Liver (tissue), 9 donors: Measurements from ENCODE around the gene UNC13C. TPM values are rescaled to one million over a fixed set of nuclear protein-coding genes. Genes with fewer than 3 reads are reported as not detected.

Experiments
- DNase-seq: peaks from one replicate; pipeline ENCODE4 v3.0.0-alpha.2; 2017; ENCODE audit warnings: low spot score
- H3K27ac ChIP-seq, 2 donors: one replicate each; pipeline ENCODE4 v1.7.0; 2013; ENCODE audit warnings: inconsistent platforms in 2 of 2, low read length in 2 of 2, control low read depth in 1 of 2, low read depth in 1 of 2, mild to moderate bottlenecking in 1 of 2
- H3K27me3 ChIP-seq, 4 donors: one replicate each; pipeline versions ENCODE4 v1.6.1 to v1.7.0; 2013; ENCODE audit warnings: low read length in 3 of 4, inconsistent platforms in 1 of 4, mild to moderate bottlenecking in 1 of 4, moderate library complexity in 1 of 4; ENCODE audit not compliant: control insufficient read depth in 4 of 4, insufficient read depth in 4 of 4
- H3K36me3 ChIP-seq, 4 donors: one replicate each; pipeline versions ENCODE4 v1.6.1 to v1.7.0; 2013; ENCODE audit warnings: low read length in 3 of 4, mild to moderate bottlenecking in 3 of 4, low read depth in 1 of 4, moderate library complexity in 1 of 4; ENCODE audit not compliant: control insufficient read depth in 4 of 4, insufficient read depth in 3 of 4
- H3K4me1 ChIP-seq, 4 donors: one replicate each; pipeline versions ENCODE4 v1.6.1 to v1.7.0; 2013; ENCODE audit warnings: low read length in 3 of 4, mild to moderate bottlenecking in 3 of 4, moderate library complexity in 1 of 4; ENCODE audit not compliant: control insufficient read depth in 4 of 4, insufficient read depth in 4 of 4
- H3K4me3 ChIP-seq, 3 donors: one replicate each; pipeline versions ENCODE4 v1.6.1 to v1.7.0; 2013; ENCODE audit warnings: low read length in 3 of 3, control low read depth in 1 of 3, low read depth in 1 of 3, mild to moderate bottlenecking in 1 of 3
- H3K9ac ChIP-seq, 2 donors: one replicate each; pipeline ENCODE4 v1.7.0; 2013; ENCODE audit warnings: low read length in 2 of 2, mild to moderate bottlenecking in 2 of 2, moderate library complexity in 2 of 2, control low read depth in 1 of 2, low read depth in 1 of 2
- H3K9me3 ChIP-seq, 4 donors: one replicate each; pipeline versions ENCODE4 v1.6.1 to v1.7.0; 2013; ENCODE audit warnings: low read length in 3 of 4; ENCODE audit not compliant: control insufficient read depth in 4 of 4
- ATF3 ChIP-seq: IDR thresholded peaks from 2 replicates; pipeline ENCODE4 v1.6.1; 2016; ENCODE audit warnings: antibody characterized with exemption
- CTCF ChIP-seq: fragments of 150-350 bp; IDR thresholded peaks from 2 replicates; pipeline ENCODE4 v1.5.1; 2017; ENCODE audit warnings: improper control_type of control experiment, low read depth, low read length; ENCODE audit not compliant: missing input control
- EGR1 ChIP-seq, 2 donors: IDR thresholded peaks; 2 replicates each; pipeline ENCODE4 v1.6.1; 2016 to 2018; ENCODE audit warnings: antibody characterized with exemption in 2 of 2, low read depth in 2 of 2
- FOXA2 ChIP-seq: IDR thresholded peaks from 2 replicates; pipeline ENCODE4 v1.6.1; 2016; ENCODE audit warnings: antibody characterized with exemption
- GABPA ChIP-seq, 2 donors: IDR thresholded peaks in 1 of 2; conservative IDR thresholded peaks in 1 of 2; 2 replicates each; pipeline ENCODE4 v1.6.1; 2016; ENCODE audit warnings: antibody characterized with exemption in 2 of 2, mild to moderate bottlenecking in 1 of 2, moderate library complexity in 1 of 2
- HNF4A ChIP-seq, 2 donors: conservative IDR thresholded peaks; 2 replicates each; pipeline ENCODE4 v1.6.1; 2016; ENCODE audit warnings: antibody characterized with exemption in 2 of 2, mild to moderate bottlenecking in 2 of 2
- JUND ChIP-seq, 2 donors: IDR thresholded peaks; 2 replicates each; pipeline ENCODE4 v1.6.1; 2016; ENCODE audit warnings: antibody characterized with exemption in 2 of 2
- MAX ChIP-seq: IDR thresholded peaks from 2 replicates; pipeline ENCODE4 v1.6.1; 2016; ENCODE audit warnings: antibody characterized with exemption
- NR2F2 ChIP-seq: IDR thresholded peaks from 2 replicates; pipeline ENCODE4 v1.6.1; 2016; ENCODE audit warnings: antibody characterized with exemption
- RAD21 ChIP-seq, 2 donors: IDR thresholded peaks; 2 replicates each; pipeline ENCODE4 v1.6.1; 2016; ENCODE audit warnings: antibody characterized with exemption in 2 of 2, mild to moderate bottlenecking in 2 of 2
- SP1 ChIP-seq: IDR thresholded peaks from 2 replicates; pipeline ENCODE4 v1.6.1; 2018; ENCODE audit warnings: antibody characterized with exemption, mild to moderate bottlenecking
- TAF1 ChIP-seq: conservative IDR thresholded peaks from 2 replicates; pipeline ENCODE4 v1.6.1; 2016; ENCODE audit warnings: antibody characterized with exemption, mild to moderate bottlenecking
- ZBTB33 ChIP-seq: IDR thresholded peaks from 2 replicates; pipeline ENCODE4 v1.6.1; 2016; ENCODE audit warnings: antibody characterized with exemption
- WGBS: extraction: QIAGEN DNeasy Blood & Tissue Kit; methylation state at CpG from one replicate; pipeline ENCODE4 v1.1.7; 2013; 5-methylcytosine and 5-hydroxymethylcytosine counted together
- polyA plus RNA-seq, 2 donors: library from polyadenylated mRNA; stranded (reverse) in 1 of 2; unstranded in 1 of 2; fragments of 200-250 nt in 1 of 2; fragments of >200 nt in 1 of 2; fragmentation: Nextera tagmentation in 1 of 2; extraction: Ambion mirVana in 1 of 2; gene quantifications; one replicate each; pipeline versions ENCODE4 v1.2.1 to v1.2.3, GENCODE V29; 2013 to 2015
- total RNA-seq, 2 donors: library from RNA; depleted of rRNA; stranded (reverse); fragments of >200 nt; gene quantifications; one replicate each; pipeline ENCODE4 v1.2.3, GENCODE V29; 2014
- donor health status: healthy.
- donor health status: healthy.
- donor health status: healthy.
- donor health status: healthy.
- donor health status: healthy.

UNC13C gene
- total and polyA plus RNA-seq, 4 donors: 0.19 TPM; not detected in 3

- Histone ChIP-seq H3K9ac (no peak overlapping the region), H3K27me3 (no peaks in the 10 kb centered on the region), H3K4me1 (no peaks in the 10 kb centered on the region), H3K4me3 (no peak overlapping the region), H3K36me3 (no peaks in the 10 kb centered on the region), H3K27ac (no peak overlapping the region), H3K9me3 (peaks cover 0 to 6% (median 0%) of the 10 kb centered on the region in 4 donors)
- TF ChIP-seq HNF4A (conservative IDR thresholded peaks at IDR 0.05) (no peak), JUND (IDR thresholded peaks at IDR 0.05) (no peak), MAX (no peak), ATF3 (no peak), ZBTB33 (no peak), RAD21 (IDR thresholded peaks at IDR 0.05) (no peak), GABPA (IDR thresholded peaks at IDR 0.05 in 1 of 2, conservative IDR thresholded peaks at IDR 0.05 in 1 of 2) (no peak), EGR1 (IDR thresholded peaks at IDR 0.05; ENCODE audit: low read depth in 2 of 2) (no peak)
- no peak for DNase-seq
- 92% methylated on average over 1 of the region's 1 CpG for WGBS
Measured at GRCh38 chr15:54675241-54675640, 697.0 kb downstream of the UNC13C start.

GRCh38 chr15:54681584-54681983 is 703.3 kb downstream of the UNC13C start:
- no peak overlapping the region for H3K9ac ChIP-seq
- H3K4me3 ChIP-seq: no peak overlapping the region
- H3K9me3 ChIP-seq: no peaks in the 10 kb centered on the region
- no peaks in the 10 kb centered on the region for H3K36me3 ChIP-seq
- no peak for DNase-seq
- TF ChIP-seq NR2F2 (no peak), TAF1 (no peak), CTCF (no peak), HNF4A (conservative IDR thresholded peaks at IDR 0.05) (no peak), SP1 (no peak), JUND (IDR thresholded peaks at IDR 0.05) (no peak), FOXA2 (no peak)
- no peaks in the 10 kb centered on the region for H3K27me3 ChIP-seq
- H3K27ac ChIP-seq: no peak overlapping the region
- 61% methylated on average over 2 of the region's 2 CpGs for WGBS
- no peaks in the 10 kb centered on the region for H3K4me1 ChIP-seq

Other genes with a start within 250 kb of the UNC13C start
- gene WDR72, start 218.8 kb upstream of the UNC13C start, total RNA-seq: 10 to 100 TPM in 1 of 2 donors, 1 to 10 TPM in 1; 6.1 to 55.4 TPM
- gene WDR72, start 218.8 kb upstream of the UNC13C start, polyA plus RNA-seq: 10 to 100 TPM; 16.7 to 17.3 TPM